HG02571 (cell line): ENCODE results near the gene JUNB.
"Not testable (repeated sequence)": the region's sequence is repeated elsewhere in the genome, so short reads cannot be mapped to it uniquely, and the experiment has no call there.

Experiments
- ATAC-seq: cut with Tn5 transposase; IDR thresholded peaks from one replicate; pipeline ENCODE4 v1.9.1; 2021; ENCODE audit warnings: mild to moderate bottlenecking, moderate library complexity; ENCODE audit not compliant: unreplicated experiment

The JUNB gene

DNA sequence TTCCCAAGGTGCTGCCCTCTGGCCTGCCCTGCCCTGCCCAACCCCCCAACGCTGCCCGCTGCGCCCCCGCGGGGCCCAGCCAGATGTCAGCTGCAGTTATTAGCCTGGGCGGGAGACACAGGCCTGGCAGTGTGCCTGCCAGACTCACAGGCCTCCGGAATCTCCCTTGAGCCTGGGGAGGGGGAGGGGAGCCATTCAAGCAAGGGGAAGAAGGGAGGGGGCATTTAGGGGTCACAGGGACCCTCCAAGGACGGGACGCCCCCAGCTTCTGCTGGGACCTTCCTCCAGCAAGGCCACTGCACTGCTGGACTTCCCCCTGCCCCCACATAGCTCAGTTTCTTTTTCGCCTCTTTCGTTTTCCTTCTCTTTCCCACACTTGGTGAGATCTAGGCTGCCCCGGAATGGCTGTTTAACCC is 2.6 kb upstream of the JUNB start:
- no peak for ATAC-seq

DNA sequence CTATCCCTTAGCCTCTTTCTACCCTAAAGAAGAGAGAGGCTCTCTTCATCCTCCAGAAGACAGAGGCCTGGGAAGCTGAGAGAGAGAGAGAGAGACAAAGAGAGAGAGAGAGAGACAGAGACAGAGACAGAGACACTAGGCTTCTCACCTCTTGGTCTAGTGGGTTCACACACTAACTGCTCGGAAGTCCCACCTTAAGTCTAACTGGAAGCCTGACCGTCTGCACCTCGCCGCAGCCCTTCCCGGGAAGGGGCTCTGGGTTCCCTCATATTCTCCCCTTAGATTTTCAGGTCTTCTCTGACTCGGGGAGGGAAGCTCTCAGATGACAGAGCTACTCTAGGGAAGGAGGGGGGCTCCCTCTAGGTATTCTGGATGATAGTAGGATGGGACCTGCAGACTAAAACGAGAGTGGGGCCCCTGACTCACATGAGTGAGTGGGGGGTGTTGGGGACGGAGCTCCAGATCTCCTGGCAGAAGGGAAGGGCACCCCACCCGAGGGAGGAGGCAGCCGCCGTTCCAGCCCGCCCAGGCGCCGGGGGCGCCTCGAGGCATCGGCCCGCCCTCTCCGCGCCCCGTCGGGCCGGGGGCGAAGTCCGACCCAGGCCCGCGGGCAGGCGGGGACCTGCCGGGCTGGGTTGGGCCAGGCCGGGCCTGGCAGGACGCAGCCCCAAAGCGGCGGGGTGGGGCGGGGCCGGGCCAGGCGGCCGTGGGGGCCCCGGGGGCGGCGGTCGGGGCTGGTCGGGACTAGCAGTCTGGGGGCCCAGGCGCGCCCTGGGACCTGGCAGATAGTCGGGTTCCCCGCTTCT is 2.0 kb upstream of the JUNB start:
- ATAC-seq, result no peak

DNA sequence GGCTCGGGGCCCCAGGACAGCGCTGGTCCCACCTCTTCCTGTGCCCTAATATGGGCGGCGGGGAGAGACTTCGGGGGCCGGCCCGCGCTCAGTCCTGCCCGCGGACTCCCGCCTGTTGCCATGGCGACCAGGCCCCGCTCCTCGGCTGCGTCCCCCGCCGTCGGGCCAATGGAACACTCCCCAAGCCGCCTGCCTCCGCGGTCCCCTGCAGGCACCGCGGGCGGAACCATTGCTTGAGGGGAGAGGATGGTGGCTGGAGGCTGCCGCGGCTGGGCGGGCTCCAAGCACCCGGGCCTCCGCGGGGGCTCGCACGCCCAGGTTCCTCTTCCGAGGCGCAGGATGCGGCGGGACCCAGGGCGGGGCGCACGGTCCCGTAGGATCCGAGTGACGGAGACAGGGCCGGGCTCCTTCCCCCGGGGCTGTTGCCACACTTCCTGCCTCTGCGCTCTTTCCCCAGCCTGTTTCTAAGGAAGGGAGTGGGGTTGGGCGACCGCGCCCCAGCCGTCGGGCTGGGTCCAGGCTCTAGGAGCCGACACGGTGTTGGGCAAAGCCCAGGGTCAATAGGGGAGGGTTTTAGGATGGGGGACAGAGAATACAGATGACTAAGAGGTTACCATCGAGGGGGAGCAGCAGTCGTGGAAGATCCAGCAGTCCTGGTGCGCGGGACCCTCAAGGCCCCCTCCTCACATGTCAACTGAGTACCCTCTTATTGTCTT is 1.2 kb upstream of the JUNB start:
- ATAC-seq, result peak; percentile 31

DNA sequence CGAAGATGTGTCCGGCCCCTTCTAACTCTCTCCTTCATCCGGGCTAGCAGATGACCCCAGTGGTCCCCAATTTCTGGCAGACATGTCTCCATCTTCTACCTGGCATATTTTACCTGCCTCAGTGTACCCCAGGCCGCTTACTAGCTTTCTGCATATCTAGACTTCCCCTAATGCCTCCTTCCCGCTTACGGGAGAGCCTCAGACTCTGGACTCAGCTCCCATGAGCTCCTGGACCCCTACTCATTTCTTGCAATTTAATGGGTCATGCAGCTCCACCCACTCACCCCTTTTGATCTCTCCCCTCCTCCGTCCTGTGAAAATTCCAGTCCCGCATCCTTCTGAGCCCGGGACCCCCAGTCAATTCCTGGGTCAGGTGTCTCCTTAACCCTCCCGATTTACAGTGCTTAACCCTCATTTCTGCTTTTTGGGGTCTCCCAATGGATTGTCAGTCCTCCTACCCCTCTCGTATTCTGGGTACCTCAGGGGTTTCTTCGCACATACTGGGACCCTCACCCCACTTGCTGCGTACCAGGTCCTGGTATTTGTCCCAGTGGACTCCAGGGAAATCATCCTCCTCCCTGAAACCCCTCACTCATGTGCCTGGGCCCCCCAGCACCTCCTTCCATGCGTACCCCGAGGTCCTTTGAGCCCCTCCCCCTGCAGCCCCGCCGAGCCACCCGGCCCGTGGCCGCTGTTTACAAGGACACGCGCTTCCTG is 500 bp upstream of the JUNB start:
- ATAC-seq, result no peak

DNA sequence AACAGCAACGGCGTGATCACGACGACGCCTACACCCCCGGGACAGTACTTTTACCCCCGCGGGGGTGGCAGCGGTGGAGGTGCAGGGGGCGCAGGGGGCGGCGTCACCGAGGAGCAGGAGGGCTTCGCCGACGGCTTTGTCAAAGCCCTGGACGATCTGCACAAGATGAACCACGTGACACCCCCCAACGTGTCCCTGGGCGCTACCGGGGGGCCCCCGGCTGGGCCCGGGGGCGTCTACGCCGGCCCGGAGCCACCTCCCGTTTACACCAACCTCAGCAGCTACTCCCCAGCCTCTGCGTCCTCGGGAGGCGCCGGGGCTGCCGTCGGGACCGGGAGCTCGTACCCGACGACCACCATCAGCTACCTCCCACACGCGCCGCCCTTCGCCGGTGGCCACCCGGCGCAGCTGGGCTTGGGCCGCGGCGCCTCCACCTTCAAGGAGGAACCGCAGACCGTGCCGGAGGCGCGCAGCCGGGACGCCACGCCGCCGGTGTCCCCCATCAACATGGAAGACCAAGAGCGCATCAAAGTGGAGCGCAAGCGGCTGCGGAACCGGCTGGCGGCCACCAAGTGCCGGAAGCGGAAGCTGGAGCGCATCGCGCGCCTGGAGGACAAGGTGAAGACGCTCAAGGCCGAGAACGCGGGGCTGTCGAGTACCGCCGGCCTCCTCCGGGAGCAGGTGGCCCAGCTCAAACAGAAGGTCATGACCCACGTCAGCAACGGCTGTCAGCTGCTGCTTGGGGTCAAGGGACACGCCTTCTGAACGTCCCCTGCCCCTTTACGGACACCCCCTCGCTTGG is 966 bp downstream of the JUNB start:
- no peak for ATAC-seq

DNA sequence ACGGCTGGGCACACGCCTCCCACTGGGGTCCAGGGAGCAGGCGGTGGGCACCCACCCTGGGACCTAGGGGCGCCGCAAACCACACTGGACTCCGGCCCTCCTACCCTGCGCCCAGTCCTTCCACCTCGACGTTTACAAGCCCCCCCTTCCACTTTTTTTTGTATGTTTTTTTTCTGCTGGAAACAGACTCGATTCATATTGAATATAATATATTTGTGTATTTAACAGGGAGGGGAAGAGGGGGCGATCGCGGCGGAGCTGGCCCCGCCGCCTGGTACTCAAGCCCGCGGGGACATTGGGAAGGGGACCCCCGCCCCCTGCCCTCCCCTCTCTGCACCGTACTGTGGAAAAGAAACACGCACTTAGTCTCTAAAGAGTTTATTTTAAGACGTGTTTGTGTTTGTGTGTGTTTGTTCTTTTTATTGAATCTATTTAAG is 1.6 kb downstream of the JUNB start:
- no peak for ATAC-seq

DNA sequence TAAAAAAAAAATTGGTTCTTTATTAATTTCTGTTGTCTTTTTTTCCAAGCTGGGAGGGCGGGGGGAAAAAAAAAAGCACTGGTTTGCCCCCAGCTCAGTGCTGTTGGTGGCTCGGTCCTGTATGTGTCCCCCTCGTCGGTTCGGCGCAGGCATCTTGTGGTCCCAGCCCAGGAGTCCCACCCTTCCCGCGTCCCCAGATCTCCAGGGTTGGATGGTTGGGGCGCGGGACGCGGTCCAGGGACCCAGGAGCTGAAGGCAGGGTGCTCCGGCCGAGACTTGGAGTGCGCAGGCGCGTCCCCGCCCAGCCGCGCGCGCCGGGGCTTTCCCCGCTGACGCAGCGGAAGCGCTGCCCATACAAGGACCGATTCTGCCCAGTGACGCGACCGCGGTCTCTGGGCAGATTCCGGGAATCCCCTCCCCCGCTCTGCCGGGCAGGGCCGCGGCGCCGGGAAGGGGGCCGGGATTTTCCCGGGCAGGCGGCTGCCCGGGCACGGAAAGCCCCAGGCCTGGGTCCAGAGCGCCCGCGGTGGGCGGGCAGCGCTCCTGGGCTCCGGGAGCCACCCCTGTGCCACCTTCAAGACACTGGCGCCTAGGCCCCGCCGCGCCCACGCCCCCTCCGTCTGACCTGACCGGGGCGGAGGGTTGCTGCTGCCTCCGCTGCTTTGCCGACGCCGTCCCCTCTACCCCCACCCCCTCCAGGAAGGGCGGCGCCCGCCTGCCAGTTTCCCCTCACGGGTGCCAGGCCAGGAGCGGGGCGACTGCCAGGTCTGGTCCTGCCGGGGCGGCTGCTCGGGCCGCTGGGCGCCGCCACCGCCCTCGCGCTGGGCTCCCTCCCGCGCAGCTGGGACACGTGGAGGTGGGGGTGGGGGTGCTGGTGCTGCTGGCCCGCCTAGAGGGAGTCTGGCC is 2.3 kb downstream of the JUNB start:
- peak; percentile 31 for ATAC-seq

DNA sequence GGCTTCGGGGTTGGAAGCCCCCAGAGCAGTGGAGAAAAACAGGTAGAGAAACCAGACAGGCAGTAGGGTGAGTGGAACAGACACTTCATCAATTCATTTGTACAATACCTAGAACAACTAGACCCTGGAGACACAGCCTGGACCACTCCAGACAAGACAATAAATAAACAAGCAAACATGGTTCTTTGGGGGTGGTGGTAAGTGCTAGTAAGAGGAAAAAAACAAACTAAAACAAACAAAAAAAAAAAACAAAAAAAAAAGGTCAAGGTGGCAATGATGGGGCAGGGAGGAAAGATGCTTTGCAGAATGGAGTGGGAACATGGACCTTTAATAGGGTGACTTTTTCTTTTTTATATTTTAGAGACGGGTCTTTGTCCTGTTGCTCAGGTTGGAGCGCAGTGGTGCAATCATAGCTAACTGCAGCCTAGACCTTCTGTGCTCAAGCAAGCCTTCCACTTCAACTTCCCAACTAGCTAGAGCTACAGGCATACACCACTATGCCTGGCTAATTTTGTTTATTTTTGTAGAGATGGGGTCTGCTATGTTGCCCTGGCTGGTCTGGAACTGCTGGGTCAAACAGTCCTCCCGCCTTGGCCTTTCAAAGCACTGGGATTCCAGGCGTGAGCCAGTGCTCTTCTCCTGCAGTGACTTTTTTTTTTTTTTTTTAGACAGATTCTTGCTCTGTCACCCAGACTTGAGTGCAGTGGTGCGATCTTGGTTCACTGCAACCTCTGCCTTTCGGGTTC is 3.1 kb downstream of the JUNB start:
- no peak for ATAC-seq

DNA sequence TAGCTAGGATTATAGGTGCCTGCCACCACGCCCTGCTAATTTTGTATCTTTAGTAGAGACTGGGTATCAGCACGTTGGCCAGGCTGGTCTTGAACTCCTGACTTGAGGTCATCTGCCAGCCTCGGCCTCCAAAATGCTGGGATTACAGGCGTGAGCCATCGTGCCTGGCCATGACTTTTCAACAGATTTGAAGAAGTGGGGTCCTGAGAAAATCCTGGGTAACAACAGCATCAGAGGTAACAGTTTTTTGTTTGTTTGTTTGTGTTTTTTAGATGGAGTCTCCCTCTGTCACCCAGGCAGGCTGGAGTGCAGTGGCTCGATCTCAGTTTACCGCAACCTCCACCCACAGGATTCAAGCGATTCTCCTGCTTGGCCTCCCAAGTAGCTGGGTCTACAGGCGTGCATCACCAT is 3.7 kb downstream of the JUNB start:
- no peak for ATAC-seq

DNA sequence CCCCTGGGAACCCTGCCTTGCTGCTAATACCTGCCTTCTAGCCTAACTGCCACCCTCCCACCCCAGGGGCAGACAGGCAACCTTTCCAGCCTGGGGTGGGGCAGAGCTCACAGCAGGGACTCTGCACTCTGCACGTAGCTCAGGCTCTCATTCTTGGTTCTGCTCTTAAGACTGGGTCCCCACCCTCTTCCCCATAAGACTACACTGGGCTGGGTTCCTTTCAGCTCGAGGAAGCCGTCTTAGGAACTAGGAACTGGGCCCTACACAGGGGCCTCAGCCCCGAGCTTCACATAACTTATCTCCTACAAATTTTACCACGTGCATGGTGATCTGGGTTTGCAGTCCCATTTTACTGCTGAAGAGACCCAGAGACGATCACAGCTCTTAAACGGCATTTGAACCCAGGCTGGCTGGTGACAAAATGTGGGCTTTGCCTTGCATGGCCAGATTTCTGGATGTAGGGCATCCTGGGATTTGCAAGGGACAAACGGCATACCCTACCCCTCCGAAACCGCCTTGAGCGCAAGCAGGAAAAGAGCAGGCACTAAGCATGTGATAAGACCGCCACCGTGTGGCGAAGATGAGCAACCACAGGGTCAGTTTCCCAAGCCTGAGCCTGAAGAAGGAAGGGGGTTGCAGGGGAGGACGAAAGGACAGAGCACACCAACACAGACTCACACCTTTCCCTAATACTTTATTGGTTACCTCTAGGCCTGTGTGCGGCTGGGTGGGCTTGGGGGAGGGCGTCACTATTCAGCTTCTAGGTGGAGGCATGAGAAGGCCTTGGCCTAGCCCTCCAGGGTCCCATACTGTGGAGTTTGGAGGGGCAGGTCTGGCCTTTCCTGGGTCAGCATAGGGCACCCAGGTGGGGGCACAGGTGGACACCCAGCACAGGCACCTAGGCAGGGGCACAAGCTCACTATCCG is 5.1 kb downstream of the JUNB start:
- no peak for ATAC-seq

DNA sequence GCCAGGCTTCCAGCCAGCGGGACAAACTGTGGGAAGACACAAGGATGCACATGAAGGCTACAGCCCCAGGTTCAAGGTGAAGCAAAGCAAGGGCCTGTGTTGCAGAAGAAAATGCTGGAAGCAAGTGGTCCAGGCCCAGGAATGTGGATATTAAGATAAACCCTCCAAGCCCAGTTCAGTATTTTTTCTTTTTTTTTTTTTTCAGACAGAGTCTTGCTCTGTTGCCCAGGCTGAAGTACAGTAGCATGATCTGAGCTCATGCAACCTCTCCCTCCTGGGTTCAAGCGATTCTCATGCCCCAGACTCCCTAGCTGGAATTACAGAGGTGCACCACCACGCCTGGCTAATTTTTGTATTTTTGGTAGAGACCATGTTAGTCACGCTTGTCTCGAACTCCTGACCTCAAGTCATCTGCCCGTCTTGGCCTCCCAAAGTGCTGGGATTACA is 5.9 kb downstream of the JUNB start:
- ATAC-seq, result no peak

DNA sequence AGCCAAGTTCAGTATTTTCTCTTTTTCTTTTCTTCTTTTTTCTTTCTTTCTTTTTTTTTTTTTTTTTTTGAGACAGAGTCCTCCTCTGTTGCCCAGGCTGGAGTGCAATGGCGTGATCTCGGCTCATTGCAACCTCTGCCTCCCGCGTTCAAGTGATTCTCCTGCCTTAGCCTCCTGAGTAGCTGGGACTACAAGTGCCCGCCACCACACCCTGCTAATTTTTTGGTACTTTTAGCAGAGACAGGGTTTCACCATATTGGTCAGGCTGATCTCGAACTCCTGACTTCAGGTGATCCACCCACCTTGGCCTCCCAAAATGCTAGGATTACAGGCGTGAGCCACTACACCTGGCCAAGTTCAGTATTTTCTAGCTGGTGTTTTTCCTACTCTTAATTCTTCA is 6.3 kb downstream of the JUNB start:
- ATAC-seq, result not testable (repeated sequence)

DNA sequence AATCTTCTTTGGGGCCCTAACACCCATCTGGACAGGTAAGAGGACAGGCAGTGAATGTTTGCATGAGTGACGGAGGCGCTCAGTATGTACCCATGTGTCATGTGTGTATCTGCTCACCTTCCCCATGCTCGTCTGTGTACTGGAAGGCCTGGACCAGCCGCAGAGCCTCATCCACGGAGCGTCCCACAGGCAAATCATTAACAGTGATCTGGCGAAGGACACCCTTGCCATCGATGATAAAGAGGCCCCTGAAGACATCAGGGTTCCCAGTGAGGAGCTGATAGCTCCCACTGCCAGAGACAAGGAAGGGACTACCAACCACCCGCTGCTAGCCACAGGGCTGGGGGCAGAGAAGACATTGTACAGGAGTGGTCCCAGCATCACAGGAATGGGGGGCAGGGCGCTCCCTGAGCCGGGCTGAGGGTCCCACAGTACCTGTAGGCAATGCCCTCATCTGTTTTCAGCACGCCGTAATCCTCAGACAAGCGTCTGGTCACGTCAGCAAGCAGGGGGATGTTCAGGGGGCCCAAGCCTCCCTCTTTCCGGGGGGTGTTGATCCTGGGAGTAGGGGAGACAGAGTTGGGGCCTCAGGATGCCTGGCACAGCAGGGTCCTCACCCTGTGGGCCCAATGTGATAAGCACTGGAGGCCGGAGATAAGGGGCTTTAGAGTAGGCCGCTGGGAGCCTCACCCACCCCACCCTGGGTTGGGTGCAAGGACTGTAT is 8.6 kb downstream of the JUNB start:
- ATAC-seq, result no peak

DNA sequence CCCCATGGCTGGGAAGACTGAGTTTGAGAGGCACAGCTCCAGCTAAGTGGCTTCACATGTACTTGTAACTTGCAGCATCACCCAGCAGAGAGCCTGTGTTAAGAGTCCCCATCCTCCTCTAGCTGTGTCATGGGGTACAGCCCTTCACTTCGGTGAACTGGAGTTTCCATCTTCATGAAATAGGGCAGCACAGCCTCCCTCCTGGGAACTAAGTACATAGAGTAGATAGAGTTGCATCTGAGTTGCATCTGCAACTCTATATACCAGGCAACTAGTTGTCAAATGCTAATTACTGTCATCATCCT is 9.1 kb downstream of the JUNB start:
- no peak for ATAC-seq

DNA sequence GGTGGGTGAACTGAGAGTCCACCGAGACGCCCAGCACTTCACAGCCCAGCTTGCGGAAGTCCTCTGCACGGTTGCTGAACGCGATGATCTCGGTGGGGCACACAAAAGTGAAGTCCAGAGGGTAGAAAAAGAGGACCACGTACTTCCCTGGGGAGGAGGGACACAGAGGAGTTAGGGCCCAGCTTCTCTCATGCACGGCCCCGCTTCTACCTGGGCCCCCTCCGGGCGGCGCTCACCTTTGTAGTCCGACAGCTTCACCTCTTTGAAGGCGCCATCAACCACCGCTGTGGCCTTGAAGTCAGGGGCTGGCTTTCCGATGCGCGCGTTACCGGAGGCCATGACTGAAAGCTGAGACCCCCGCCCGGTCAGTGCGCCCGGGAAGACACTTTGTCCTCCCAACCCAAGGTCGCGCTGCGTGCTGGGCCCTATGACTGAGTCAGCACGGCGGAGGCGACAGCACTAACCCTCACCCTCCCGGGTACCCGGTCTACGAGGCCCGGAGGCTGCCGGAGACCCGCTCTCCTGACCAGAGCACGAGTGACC is 9.7 kb downstream of the JUNB start:
- ATAC-seq, result no peak

DNA sequence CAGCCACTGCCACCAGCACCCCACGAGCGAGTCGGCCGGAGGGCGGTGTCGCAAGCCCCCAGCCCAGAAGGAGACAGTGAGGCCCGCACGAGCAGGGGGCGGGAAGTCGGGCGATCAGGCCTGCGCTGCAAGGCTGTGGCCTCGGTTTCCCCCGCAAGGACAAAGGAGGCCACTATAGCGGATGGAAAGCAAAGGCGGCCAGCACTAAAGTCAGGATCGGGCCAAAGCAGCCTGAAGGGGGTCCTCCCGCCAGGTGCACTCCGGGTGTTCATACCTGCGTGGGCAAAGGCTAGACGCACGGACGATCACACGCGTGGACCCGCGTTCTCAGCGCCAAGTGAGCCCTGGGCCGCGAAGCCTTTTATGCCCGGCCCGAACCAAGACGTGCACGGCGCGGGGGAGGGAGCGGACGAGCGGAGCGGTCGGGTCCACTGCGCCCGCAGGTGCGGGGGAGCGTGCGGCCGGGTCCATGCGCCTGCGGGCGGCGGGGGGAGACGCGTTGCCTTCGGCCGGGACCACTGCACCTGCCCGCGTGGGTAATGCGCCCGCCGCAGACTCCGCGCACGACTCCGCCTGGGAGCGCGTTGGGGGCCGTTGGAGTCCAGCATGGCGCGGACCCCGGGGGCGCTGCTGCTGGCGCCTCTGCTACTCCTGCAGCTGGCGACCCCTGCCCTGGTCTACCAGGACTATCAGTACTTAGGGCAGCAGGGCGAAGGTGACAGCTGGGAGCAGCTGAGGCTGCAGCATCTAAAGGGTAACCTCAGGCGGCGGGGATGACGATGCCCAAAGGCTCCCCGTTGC is 10.4 kb downstream of the JUNB start, which contains the start of the genes PRDX2 and THSD8:
TSS of gene PRDX2 (minus strand) at position 335 of the 801 bp plus-strand sequence. CDS start 539 bp downstream, outside the sequence.
TSS of gene THSD8 (plus strand) at position 604 of the 801 bp plus-strand sequence. CDS start at position 607, 3 bp downstream.
- ATAC-seq, result no peak
